ENCODE measurements around the gene CCM2L. TPM values are rescaled to one million over a fixed set of nuclear protein-coding genes. Genes with fewer than 3 reads are reported as not detected.

The CCM2L gene
- total RNA-seq, 4 donors from 2014 or later, result 0.65 to 4.4 (median 2.5) TPM

GRCh38 chr20:32050851-32051556, 40.8 kb downstream of the CCM2L start:
- no peak overlapping the region for H3K4me3 ChIP-seq (ENCODE audit: low read depth, poor library complexity, severe bottlenecking)
- intact Hi-C loops (cut with DNase I; ENCODE audit: low total_unique reads), result no loop called here
- 20 to 21% methylated on average over 16 to 17 of the region's 17 CpGs for WGBS, 2 donors
- peak; percentile 29 to 87 for DNase-seq (ENCODE audit: low spot score in 2 of 2)
- no peak for TF ChIP-seq POLR2A (IDR thresholded peaks at IDR 0.05)
- TF ChIP-seq CTCF (IDR thresholded peaks at IDR 0.05), result no peak

DNA sequence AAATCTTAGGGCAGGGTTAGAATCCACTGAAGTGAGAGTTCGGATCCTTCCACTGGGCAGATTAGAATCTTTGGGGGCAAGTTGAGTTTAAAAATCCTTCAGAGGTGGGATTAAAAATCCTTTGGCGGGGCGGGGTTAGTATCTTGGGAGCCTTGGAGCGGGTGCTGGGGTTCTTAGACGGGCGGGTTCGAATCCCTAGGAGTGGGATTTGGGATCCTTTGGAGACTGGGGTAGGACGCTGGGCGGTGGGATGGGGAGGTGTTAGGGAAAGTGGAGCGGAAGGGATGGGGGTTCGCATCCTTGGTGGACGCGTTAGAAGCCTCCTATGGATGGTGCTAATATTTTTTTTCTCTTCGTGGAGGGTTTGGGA, 41.5 kb downstream of the CCM2L start:
- intact Hi-C loops (cut with DNase I; ENCODE audit: low total_unique reads), result no loop called here
- 15 to 17% methylated on average over 14 of the region's 14 CpGs for WGBS, 2 donors
- TF ChIP-seq POLR2A (IDR thresholded peaks at IDR 0.05) (no peak), CTCF (IDR thresholded peaks at IDR 0.05) (no peak)
- no peak for DNase-seq (ENCODE audit: low spot score in 2 of 2)
- H3K4me3 ChIP-seq (ENCODE audit: low read depth, poor library complexity, severe bottlenecking), result no peak overlapping the region

DNA sequence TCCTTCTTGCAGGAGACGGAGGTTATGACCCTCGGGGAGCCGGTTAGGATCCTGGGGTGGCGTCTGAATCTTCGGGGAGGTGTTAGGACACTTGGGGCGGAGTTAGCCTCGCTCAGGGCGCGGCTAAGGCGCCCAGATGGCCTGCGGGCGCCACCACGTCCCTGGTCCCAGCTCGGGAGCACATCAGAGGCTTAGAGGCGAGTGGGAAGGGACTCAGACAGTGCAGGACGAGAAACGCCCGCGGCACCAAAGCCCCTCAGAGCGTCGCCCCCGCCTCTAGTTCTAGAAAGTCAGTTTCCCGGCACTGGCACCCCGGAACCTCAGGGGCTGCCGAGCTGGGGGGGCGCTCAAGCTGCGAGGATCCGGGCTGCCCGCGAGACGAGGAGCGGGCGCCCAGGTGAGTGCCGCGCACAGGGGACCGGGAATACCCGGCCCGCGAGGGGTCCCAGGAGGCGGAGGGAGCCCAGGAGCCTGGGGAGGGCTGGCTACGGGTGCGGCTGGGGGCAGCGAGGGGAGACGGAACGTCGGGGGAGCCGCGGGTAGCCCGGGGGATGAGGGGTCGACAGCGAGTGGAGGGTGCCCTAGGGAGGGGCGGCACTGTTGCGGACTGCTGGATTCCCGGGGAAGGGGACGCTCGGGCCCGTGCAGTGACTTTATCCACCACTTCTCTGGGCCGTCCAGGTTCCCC, 42.0 kb downstream of the CCM2L start, which contains the start of gene HCK:
Gene HCK (plus strand): TSS at position 153 of the 688 bp plus-strand sequence.
- peak within 1 kb of the TSS; percentile 21 for H3K4me3 ChIP-seq (ENCODE audit: low read depth, poor library complexity, severe bottlenecking)
- TF ChIP-seq POLR2A (IDR thresholded peaks at IDR 0.05) (no peak), CTCF (IDR thresholded peaks at IDR 0.05) (no peak)
- intact Hi-C loops (cut with DNase I; ENCODE audit: low total_unique reads), result no loop called here
- DNase-seq (ENCODE audit: low spot score in 2 of 2), result peak in 1 of 2 donors; percentile 83
- WGBS, 2 donors, result 1 to 2% methylated on average over 49 to 58 of the region's 58 CpGs

- DNase-seq (ENCODE audit: low spot score in 2 of 2), result peak; percentile 30 to 87
- 16 to 17% methylated on average over 22 of the region's 22 CpGs for WGBS, 2 donors
- intact Hi-C loops (cut with DNase I; ENCODE audit: low total_unique reads), result no loop called here
- TF ChIP-seq CTCF (IDR thresholded peaks at IDR 0.05), result no peak
- TF ChIP-seq POLR2A (IDR thresholded peaks at IDR 0.05), result no peak
- no peak overlapping the region for H3K4me3 ChIP-seq (ENCODE audit: low read depth, poor library complexity, severe bottlenecking)
Measured at GRCh38 chr20:32052778-32053362, 42.6 kb downstream of the CCM2L start.

DNA sequence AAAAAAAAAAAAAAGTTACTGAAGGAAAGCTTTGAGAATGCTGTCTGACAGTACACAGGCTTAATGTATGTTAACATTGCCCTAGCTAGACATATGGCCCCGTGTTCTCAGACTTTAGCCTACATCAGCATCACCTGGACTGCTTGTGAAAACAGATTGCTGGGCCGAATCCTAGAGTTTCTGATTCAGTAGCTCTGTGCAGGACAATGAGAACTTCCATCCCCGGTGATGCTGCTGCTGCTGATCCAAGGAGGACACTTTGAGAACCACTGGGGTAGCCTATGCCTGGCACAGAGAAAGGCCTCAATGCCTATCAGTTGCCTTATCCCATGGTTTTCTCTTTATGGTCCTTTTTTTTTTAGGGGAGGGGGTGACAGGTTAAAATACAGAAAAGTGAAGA, 43.4 kb downstream of the CCM2L start:
- TF ChIP-seq CTCF (IDR thresholded peaks at IDR 0.05), result no peak
- no peak for TF ChIP-seq POLR2A (IDR thresholded peaks at IDR 0.05)
- DNase-seq (ENCODE audit: low spot score in 2 of 2), result peak in 1 of 2 donors; percentile 50
- intact Hi-C loops (cut with DNase I; ENCODE audit: low total_unique reads), result no loop called here
- H3K4me3 ChIP-seq (ENCODE audit: low read depth, poor library complexity, severe bottlenecking), result no peak overlapping the region
- 78 to 80% methylated on average over 3 of the region's 3 CpGs for WGBS, 2 donors

Data from lower leg skin (tissue), 4 donors.